ENCODE measurements around the gene GRM5.
"Not testable (repeated sequence)": the region's sequence is repeated elsewhere in the genome, so short reads cannot be mapped to it uniquely, and the experiment has no call there.

GRM5 gene

DNA sequence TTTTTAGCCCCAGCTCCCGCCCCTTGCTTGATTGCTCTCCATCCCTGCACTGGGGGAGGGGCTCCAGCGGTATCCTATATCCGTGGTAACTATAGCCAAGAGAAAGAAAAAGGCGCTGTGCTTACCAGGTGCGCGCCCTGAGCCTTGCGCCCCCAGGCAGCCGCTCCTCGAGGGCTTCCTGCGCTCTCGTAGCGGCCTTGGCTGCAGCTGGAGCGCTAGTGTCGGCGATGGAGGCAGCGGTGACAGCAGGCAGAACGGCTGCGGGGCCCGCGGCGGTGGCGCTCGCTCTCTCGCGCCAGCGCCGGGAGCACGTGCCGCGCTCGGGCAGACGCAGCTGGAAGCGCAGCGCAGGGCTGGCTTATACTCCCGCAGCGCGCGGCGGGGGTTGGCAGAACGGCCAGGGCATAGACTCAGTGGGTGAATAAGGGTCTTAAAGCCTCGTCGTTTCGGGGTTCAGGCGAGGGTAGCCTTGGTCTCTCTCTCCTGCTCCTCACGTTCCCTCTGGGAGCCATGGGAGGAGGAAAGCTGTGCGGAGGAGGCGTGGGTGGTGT, at the start of gene GRM5:
TSS of gene GRM5 (minus strand) at position 332 of the 551 bp plus-strand sequence. CDS start 18,110 bp downstream, outside the sequence.
- H3K36me3 ChIP-seq (ENCODE audit: insufficient read depth, low read length); H3K79me2 ChIP-seq (ENCODE audit: control insufficient read depth, insufficient read depth, low read length, unreplicated experiment); H3K4me1 ChIP-seq (ENCODE audit: control insufficient read depth, insufficient read depth, low read length, unreplicated experiment); H3K27ac ChIP-seq (ENCODE audit: low read depth, low read length); H2AFZ ChIP-seq (ENCODE audit: low read length, unreplicated experiment): not testable (repeated sequence)
- Histone ChIP-seq H3K27me3 (ENCODE audit: insufficient read depth, low read length) (peaks cover 44% of the 10 kb centered on the region), H3K4me3 (ENCODE audit: low read depth, low read length) (peak within 1 kb of the TSS; percentile 53; the same call in 1 of the 2 replicates)

DNA sequence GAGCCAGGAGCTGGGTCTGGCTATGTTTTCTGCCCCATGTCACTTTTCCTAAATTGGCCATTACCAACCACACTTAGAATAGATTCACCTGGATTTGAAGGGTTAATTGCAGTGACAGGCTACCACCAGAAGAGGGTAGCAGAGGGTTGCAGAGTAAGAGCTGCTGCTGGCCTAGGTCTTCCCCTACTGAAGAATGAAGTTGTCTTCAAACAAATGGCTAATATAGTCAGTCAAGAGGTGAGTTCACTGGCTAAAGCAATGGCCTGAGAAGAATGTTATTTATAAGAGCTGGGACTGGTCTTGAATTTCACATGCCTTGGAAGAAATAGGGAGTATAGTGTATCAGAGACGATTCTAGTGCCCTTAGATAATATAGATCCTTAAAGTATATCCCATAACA, 32.2 kb upstream of the GRM5 start:
- not testable (repeated sequence) for H3K4me3 ChIP-seq (ENCODE audit: low read depth, low read length); H3K79me2 ChIP-seq (ENCODE audit: control insufficient read depth, insufficient read depth, low read length, unreplicated experiment); H3K4me1 ChIP-seq (ENCODE audit: control insufficient read depth, insufficient read depth, low read length, unreplicated experiment); H3K27me3 ChIP-seq (ENCODE audit: insufficient read depth, low read length); H3K27ac ChIP-seq (ENCODE audit: low read depth, low read length); H2AFZ ChIP-seq (ENCODE audit: low read length, unreplicated experiment); H3K36me3 ChIP-seq (ENCODE audit: insufficient read depth, low read length)

- not testable (repeated sequence) for H3K27ac ChIP-seq (ENCODE audit: low read depth, low read length)
These were observed 28.0 kb upstream of the GRM5 start for GRCh38 chr11:89093806-89094205.

GRCh38 chr11:89084951-89085350, 19.2 kb upstream of the GRM5 start:
- not testable (repeated sequence) for H3K4me1 ChIP-seq (ENCODE audit: control insufficient read depth, insufficient read depth, low read length, unreplicated experiment); H3K79me2 ChIP-seq (ENCODE audit: control insufficient read depth, insufficient read depth, low read length, unreplicated experiment); H3K27ac ChIP-seq (ENCODE audit: low read depth, low read length); H2AFZ ChIP-seq (ENCODE audit: low read length, unreplicated experiment); H3K36me3 ChIP-seq (ENCODE audit: insufficient read depth, low read length); H3K27me3 ChIP-seq (ENCODE audit: insufficient read depth, low read length); H3K4me3 ChIP-seq (ENCODE audit: low read depth, low read length)

More at GRCh38 chr11:89093806-89094205, 28.0 kb upstream of the GRM5 start:
- not testable (repeated sequence) for H2AFZ ChIP-seq (ENCODE audit: low read length, unreplicated experiment); H3K79me2 ChIP-seq (ENCODE audit: control insufficient read depth, insufficient read depth, low read length, unreplicated experiment); H3K27me3 ChIP-seq (ENCODE audit: insufficient read depth, low read length); H3K4me1 ChIP-seq (ENCODE audit: control insufficient read depth, insufficient read depth, low read length, unreplicated experiment); H3K36me3 ChIP-seq (ENCODE audit: insufficient read depth, low read length); H3K4me3 ChIP-seq (ENCODE audit: low read depth, low read length)

GRCh38 chr11:89070911-89071310, 5.1 kb upstream of the GRM5 start:
- not testable (repeated sequence) for H2AFZ ChIP-seq (ENCODE audit: low read length, unreplicated experiment); H3K4me1 ChIP-seq (ENCODE audit: control insufficient read depth, insufficient read depth, low read length, unreplicated experiment); H3K4me3 ChIP-seq (ENCODE audit: low read depth, low read length); H3K36me3 ChIP-seq (ENCODE audit: insufficient read depth, low read length); H3K79me2 ChIP-seq (ENCODE audit: control insufficient read depth, insufficient read depth, low read length, unreplicated experiment); H3K27ac ChIP-seq (ENCODE audit: low read depth, low read length)
- peaks cover 13% of the 10 kb centered on the region for H3K27me3 ChIP-seq (ENCODE audit: insufficient read depth, low read length)

- no peak overlapping the region for H2AFZ ChIP-seq (ENCODE audit: low read length, unreplicated experiment)
- no peak overlapping the region for H3K4me3 ChIP-seq (ENCODE audit: low read depth, low read length)
- H3K4me1 ChIP-seq (ENCODE audit: control insufficient read depth, insufficient read depth, low read length, unreplicated experiment): no peaks in the 10 kb centered on the region
- no peak overlapping the region for H3K27ac ChIP-seq (ENCODE audit: low read depth, low read length)
- H3K27me3 ChIP-seq (ENCODE audit: insufficient read depth, low read length): peaks cover 42% of the 10 kb centered on the region
- H3K36me3 ChIP-seq (ENCODE audit: insufficient read depth, low read length): no peaks in the 10 kb centered on the region
- no peaks in the 10 kb centered on the region for H3K79me2 ChIP-seq (ENCODE audit: control insufficient read depth, insufficient read depth, low read length, unreplicated experiment)
These were observed 1.5 kb upstream of the GRM5 start for GRCh38 chr11:89067264-89067663.

DNA sequence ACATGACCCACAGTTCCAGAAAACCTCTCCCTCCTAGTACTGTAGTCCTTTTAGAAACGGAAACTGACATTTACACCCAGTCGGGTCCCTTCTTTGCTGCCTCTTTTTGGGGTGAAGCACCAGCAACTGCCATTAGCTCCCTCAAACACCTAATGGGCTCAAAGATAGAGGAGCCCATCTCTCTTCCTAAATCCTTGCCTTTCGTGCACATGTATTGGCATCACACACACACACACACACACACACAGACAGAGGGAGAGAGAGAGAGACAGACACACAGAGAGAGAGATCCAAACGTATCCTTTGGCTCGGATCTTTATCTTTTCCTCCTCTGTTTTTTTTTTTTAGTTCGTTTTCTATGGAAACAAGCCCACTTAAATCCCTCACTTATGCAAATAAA, 716 bp downstream of the GRM5 start:
- Histone ChIP-seq H3K79me2 (ENCODE audit: control insufficient read depth, insufficient read depth, low read length, unreplicated experiment) (no peaks in the 10 kb centered on the region), H3K4me3 (ENCODE audit: low read depth, low read length) (no peak overlapping the region), H3K36me3 (ENCODE audit: insufficient read depth, low read length) (no peaks in the 10 kb centered on the region), H2AFZ (ENCODE audit: low read length, unreplicated experiment) (no peak overlapping the region), H3K4me1 (ENCODE audit: control insufficient read depth, insufficient read depth, low read length, unreplicated experiment) (no peaks in the 10 kb centered on the region), H3K27me3 (ENCODE audit: insufficient read depth, low read length) (peaks cover 44% of the 10 kb centered on the region), H3K27ac (ENCODE audit: low read depth, low read length) (no peak overlapping the region)

GRCh38 chr11:89063481-89063951, 2.3 kb downstream of the GRM5 start:
- H3K27me3 ChIP-seq (ENCODE audit: insufficient read depth, low read length): peaks cover 44% of the 10 kb centered on the region
- not testable (repeated sequence) for H3K4me3 ChIP-seq (ENCODE audit: low read depth, low read length); H3K36me3 ChIP-seq (ENCODE audit: insufficient read depth, low read length); H2AFZ ChIP-seq (ENCODE audit: low read length, unreplicated experiment); H3K4me1 ChIP-seq (ENCODE audit: control insufficient read depth, insufficient read depth, low read length, unreplicated experiment); H3K27ac ChIP-seq (ENCODE audit: low read depth, low read length); H3K79me2 ChIP-seq (ENCODE audit: control insufficient read depth, insufficient read depth, low read length, unreplicated experiment)

DNA sequence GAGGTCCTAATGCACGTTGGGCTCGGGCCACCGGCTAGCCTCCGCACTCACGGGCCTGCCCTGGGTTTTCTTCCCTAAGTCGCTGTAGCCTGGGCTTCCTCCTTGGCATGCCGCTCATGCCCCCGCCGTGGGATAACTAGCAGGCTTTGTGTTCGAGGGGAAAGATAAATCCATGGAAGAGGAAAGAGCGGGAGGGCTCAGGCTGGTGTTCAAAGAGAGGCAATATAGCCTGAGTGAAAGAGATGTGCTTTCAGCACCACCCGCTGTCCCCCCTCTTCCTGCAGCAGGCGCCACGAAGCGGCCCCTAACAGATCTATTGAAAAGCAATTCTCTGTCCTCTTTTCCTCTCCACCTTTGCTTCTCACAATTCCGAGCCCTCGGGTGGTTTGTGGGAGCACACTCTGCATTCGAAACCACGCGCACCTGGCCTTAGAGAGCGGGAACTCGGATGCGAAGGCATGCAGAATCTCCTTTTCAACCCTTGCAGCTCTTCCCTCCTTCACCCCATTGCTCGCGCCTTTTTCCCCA, 2.9 kb downstream of the GRM5 start:
- H3K4me3 ChIP-seq (ENCODE audit: low read depth, low read length); H3K36me3 ChIP-seq (ENCODE audit: insufficient read depth, low read length); H3K79me2 ChIP-seq (ENCODE audit: control insufficient read depth, insufficient read depth, low read length, unreplicated experiment); H2AFZ ChIP-seq (ENCODE audit: low read length, unreplicated experiment); H3K4me1 ChIP-seq (ENCODE audit: control insufficient read depth, insufficient read depth, low read length, unreplicated experiment); H3K27ac ChIP-seq (ENCODE audit: low read depth, low read length): not testable (repeated sequence)
- peaks cover 44% of the 10 kb centered on the region for H3K27me3 ChIP-seq (ENCODE audit: insufficient read depth, low read length)

- not testable (repeated sequence) for H2AFZ ChIP-seq (ENCODE audit: low read length, unreplicated experiment); H3K79me2 ChIP-seq (ENCODE audit: control insufficient read depth, insufficient read depth, low read length, unreplicated experiment); H3K36me3 ChIP-seq (ENCODE audit: insufficient read depth, low read length); H3K4me1 ChIP-seq (ENCODE audit: control insufficient read depth, insufficient read depth, low read length, unreplicated experiment); H3K4me3 ChIP-seq (ENCODE audit: low read depth, low read length); H3K27ac ChIP-seq (ENCODE audit: low read depth, low read length)
- peaks cover 39% of the 10 kb centered on the region for H3K27me3 ChIP-seq (ENCODE audit: insufficient read depth, low read length)
These were observed 3.9 kb downstream of the GRM5 start for GRCh38 chr11:89061839-89062238.

GRCh38 chr11:89057406-89057805, 8.4 kb downstream of the GRM5 start:
- not testable (repeated sequence) for H3K36me3 ChIP-seq (ENCODE audit: insufficient read depth, low read length); H3K4me1 ChIP-seq (ENCODE audit: control insufficient read depth, insufficient read depth, low read length, unreplicated experiment); H3K27ac ChIP-seq (ENCODE audit: low read depth, low read length); H3K79me2 ChIP-seq (ENCODE audit: control insufficient read depth, insufficient read depth, low read length, unreplicated experiment); H2AFZ ChIP-seq (ENCODE audit: low read length, unreplicated experiment); H3K4me3 ChIP-seq (ENCODE audit: low read depth, low read length); H3K27me3 ChIP-seq (ENCODE audit: insufficient read depth, low read length)
